WTC11 (cell line): ENCODE data around the gene PGAM5. TPM values are rescaled to one million over a fixed set of nuclear protein-coding genes. Genes with fewer than 3 reads are reported as not detected.
A peak's percentile ranks its signal among the peaks of the same experiment; 100 is the strongest.

Source experiments
- ATAC-seq: fragments of 200-7000 bp; cut with Tn5 transposase; 2 replicates; pipeline ENCODE4 v1.10.0; 2021; ENCODE audit warnings: mild to moderate bottlenecking, moderate library complexity
- CTCF ChIA-PET: fragments of 300-600 bp; sonication (Branson Sonifier 250); formaldehyde crosslinking; loops from one replicate; lab custom pipeline; 2021; ENCODE audit warnings: antibody characterized with exemption; lab: Charles Lee
- POLR2A ChIA-PET: fragments of 350-600 bp; sonication (Branson Sonifier 250); formaldehyde crosslinking; loops from one replicate; lab custom pipeline; 2021; ENCODE audit warnings: antibody characterized with exemption; lab: Charles Lee
- DNase-seq: peaks from one replicate; pipeline ENCODE4 v3.0.0; 2021; ENCODE audit warnings: low spot score
- H3K27ac Mint-ChIP-seq: 2 replicates; pipeline ENCODE4 v1.8.0; 2021; ENCODE audit warnings: mixed read lengths
- H3K27me3 Mint-ChIP-seq: 2 replicates; pipeline ENCODE4 v1.8.0; 2021; ENCODE audit warnings: low read depth, mild to moderate bottlenecking, moderate library complexity, mixed read lengths
- H3K36me3 Mint-ChIP-seq: 2 replicates; pipeline ENCODE4 v1.8.0; 2021; ENCODE audit warnings: mixed read lengths
- H3K4me1 Mint-ChIP-seq: 2 replicates; pipeline ENCODE4 v1.8.0; 2022; ENCODE audit warnings: mixed read lengths
- H3K4me3 Mint-ChIP-seq: 2 replicates; pipeline ENCODE4 v1.8.0; 2021; ENCODE audit warnings: mild to moderate bottlenecking, moderate library complexity, mixed read lengths
- H3K9me3 Mint-ChIP-seq: 2 replicates; pipeline ENCODE4 v1.8.0; 2021; ENCODE audit warnings: mixed read lengths
- ATF2 ChIP-seq: sonication (generic); formaldehyde crosslinking; IDR thresholded peaks from 2 replicates; pipeline ENCODE4 v1.8.1; 2022; ENCODE audit warnings: low read depth, missing genetic modification reagents, borderline replicate concordance
- CBFB ChIP-seq: sonication (generic); formaldehyde crosslinking; IDR thresholded peaks from 2 replicates; pipeline ENCODE4 v1.8.1; 2022; ENCODE audit warnings: mild to moderate bottlenecking, low read depth, missing genetic modification reagents
- E2F1 ChIP-seq: sonication (generic); formaldehyde crosslinking; IDR thresholded peaks from 2 replicates; pipeline ENCODE4 v1.8.0; 2022; ENCODE audit warnings: mild to moderate bottlenecking, missing genetic modification reagents
- E2F5 ChIP-seq: sonication (generic); formaldehyde crosslinking; IDR thresholded peaks from 2 replicates; pipeline ENCODE4 v1.8.1; 2022; ENCODE audit warnings: mild to moderate bottlenecking, moderate library complexity, missing genetic modification reagents
- ELF4 ChIP-seq: sonication (generic); formaldehyde crosslinking; IDR thresholded peaks from 2 replicates; pipeline ENCODE4 v1.8.1; 2022; ENCODE audit warnings: low read depth, mild to moderate bottlenecking, moderate library complexity, missing genetic modification reagents
- EMX1 ChIP-seq: fragments of 250-450 bp; sonication (Bioruptor Pico); IDR thresholded peaks from 2 replicates; pipeline ENCODE4 v1.8.0; 2021; ENCODE audit warnings: mild to moderate bottlenecking
- ESRRA ChIP-seq: sonication (generic); formaldehyde crosslinking; IDR thresholded peaks from 2 replicates; pipeline ENCODE4 v1.8.1; 2022; ENCODE audit warnings: mild to moderate bottlenecking, missing genetic modification reagents, borderline replicate concordance
- ETV6 ChIP-seq: sonication (generic); formaldehyde crosslinking; IDR thresholded peaks from 2 replicates; pipeline ENCODE4 v1.8.1; 2022; ENCODE audit warnings: mild to moderate bottlenecking, missing genetic modification reagents
- JUN ChIP-seq: sonication (generic); formaldehyde crosslinking; IDR thresholded peaks from 2 replicates; pipeline ENCODE4 v1.8.0; 2023; ENCODE audit warnings: mild to moderate bottlenecking, missing genetic modification reagents
- MAX ChIP-seq: sonication (generic); formaldehyde crosslinking; IDR thresholded peaks from 2 replicates; pipeline ENCODE4 v1.8.0; 2022; ENCODE audit warnings: mild to moderate bottlenecking, missing genetic modification reagents
- NFE2L1 ChIP-seq: sonication (generic); formaldehyde crosslinking; IDR thresholded peaks from 2 replicates; pipeline ENCODE4 v1.8.1; 2023; ENCODE audit warnings: missing genetic modification reagents
- NR2C2 ChIP-seq: sonication (generic); formaldehyde crosslinking; IDR thresholded peaks from 2 replicates; pipeline ENCODE4 v1.8.0; 2022; ENCODE audit warnings: mild to moderate bottlenecking, missing genetic modification reagents
- NR3C1 ChIP-seq: sonication (generic); formaldehyde crosslinking; conservative IDR thresholded peaks from 2 replicates; pipeline ENCODE4 v1.8.1; 2023; ENCODE audit warnings: low read depth, mild to moderate bottlenecking, missing genetic modification reagents
- PREB ChIP-seq: sonication (generic); formaldehyde crosslinking; IDR thresholded peaks from 2 replicates; pipeline ENCODE4 v1.8.1; 2022; ENCODE audit warnings: mild to moderate bottlenecking, missing genetic modification reagents, moderate library complexity, borderline replicate concordance
- SOX15 ChIP-seq: fragments of 250-450 bp; sonication (Bioruptor Pico); IDR thresholded peaks from 2 replicates; pipeline ENCODE4 v1.9.0; 2021; ENCODE audit warnings: mild to moderate bottlenecking
- TCF7 ChIP-seq: sonication (generic); formaldehyde crosslinking; IDR thresholded peaks from 2 replicates; pipeline ENCODE4 v1.8.0; 2022; ENCODE audit warnings: mild to moderate bottlenecking, low read depth, missing genetic modification reagents, moderate library complexity
- ZMAT4 ChIP-seq: fragments of 250-450 bp; sonication (Bioruptor Pico); IDR thresholded peaks from 2 replicates; pipeline ENCODE4 v1.9.0; 2021; ENCODE audit warnings: mild to moderate bottlenecking
- total RNA-seq: library from RNA; stranded (reverse); gene quantifications from 3 replicates; pipeline ENCODE4 v1.2.3, GENCODE V29; 2021
- TF ChIP-seq, protein P1 (sequence below): sonication (generic); formaldehyde crosslinking; IDR thresholded peaks from 2 replicates; pipeline ENCODE4 v1.8.0; 2022; ENCODE audit warnings: mild to moderate bottlenecking, missing genetic modification reagents
- TF ChIP-seq, protein P2 (sequence below): sonication (generic); formaldehyde crosslinking; IDR thresholded peaks from 2 replicates; pipeline ENCODE4 v1.8.0; 2023; ENCODE audit warnings: mild to moderate bottlenecking, missing genetic modification reagents
- TF ChIP-seq, protein P3 (sequence below): sonication (generic); formaldehyde crosslinking; conservative IDR thresholded peaks from 2 replicates; pipeline ENCODE4 v1.8.1; 2022; ENCODE audit warnings: mild to moderate bottlenecking, missing genetic modification reagents
- TF ChIP-seq, protein P4 (sequence below): sonication (generic); formaldehyde crosslinking; IDR thresholded peaks from 2 replicates; pipeline ENCODE4 v1.8.1; 2023; ENCODE audit warnings: mild to moderate bottlenecking, missing genetic modification reagents, borderline replicate concordance

Gene PGAM5
- total RNA-seq, 1 experiment from 2014 or later, result 89.7 TPM

DNA sequence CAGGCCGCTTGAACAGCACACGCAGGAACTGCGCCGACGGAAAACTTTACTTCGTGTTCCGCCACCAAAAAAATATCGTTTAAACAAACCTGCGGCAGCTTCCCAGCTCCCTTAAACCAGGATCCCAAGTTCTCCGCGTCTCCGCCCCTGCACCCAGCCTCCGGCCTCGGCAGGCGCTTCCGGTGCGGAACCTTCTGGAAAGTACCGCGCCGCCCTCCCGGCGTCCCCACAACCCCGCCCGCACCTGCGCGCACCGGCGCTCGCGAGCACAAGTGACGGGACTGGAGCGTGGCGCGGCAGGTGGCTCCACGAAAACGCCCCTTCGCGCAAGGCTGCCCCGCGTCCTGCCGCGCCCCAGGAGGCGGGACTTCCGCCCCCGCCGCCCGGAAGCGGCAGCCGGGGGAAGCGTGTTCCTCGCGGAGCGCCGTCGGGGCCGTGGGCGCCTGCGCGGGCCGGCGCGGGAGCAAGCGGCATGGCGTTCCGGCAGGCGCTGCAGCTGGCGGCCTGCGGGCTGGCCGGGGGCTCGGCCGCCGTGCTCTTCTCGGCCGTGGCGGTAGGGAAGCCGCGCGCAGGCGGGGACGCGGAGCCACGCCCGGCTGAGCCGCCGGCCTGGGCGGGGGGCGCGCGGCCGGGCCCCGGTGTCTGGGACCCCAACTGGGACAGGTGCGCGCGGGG is at the start of gene PGAM5 (continued):
- TF ChIP-seq ATF2 (CRISPR knock-in tag) (no peak), ESRRA (peak; percentile 88; the same call in 1 of the 2 replicates), TCF7 (CRISPR knock-in tag) (no peak), MAX (CRISPR knock-in tag) (peak; percentile 77; the same call in 1 of the 2 replicates), CBFB (CRISPR knock-in tag) (no peak), E2F1 (CRISPR knock-in tag) (peak; percentile 75; the same call in 1 of the 2 replicates), NR3C1 (no peak), ELF4 (peak; percentile 34; the same call in 1 of the 2 replicates), EMX1 (no peak)
- TF ChIP-seq, protein P1, sequence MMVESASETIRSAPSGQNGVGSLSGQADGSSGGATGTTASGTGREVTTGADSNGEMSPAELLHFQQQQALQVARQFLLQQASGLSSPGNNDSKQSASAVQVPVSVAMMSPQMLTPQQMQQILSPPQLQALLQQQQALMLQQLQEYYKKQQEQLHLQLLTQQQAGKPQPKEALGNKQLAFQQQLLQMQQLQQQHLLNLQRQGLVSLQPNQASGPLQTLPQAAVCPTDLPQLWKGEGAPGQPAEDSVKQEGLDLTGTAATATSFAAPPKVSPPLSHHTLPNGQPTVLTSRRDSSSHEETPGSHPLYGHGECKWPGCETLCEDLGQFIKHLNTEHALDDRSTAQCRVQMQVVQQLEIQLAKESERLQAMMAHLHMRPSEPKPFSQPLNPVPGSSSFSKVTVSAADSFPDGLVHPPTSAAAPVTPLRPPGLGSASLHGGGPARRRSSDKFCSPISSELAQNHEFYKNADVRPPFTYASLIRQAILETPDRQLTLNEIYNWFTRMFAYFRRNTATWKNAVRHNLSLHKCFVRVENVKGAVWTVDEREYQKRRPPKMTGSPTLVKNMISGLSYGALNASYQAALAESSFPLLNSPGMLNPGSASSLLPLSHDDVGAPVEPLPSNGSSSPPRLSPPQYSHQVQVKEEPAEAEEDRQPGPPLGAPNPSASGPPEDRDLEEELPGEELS, result peak; percentile 84
- TF ChIP-seq, protein P2, sequence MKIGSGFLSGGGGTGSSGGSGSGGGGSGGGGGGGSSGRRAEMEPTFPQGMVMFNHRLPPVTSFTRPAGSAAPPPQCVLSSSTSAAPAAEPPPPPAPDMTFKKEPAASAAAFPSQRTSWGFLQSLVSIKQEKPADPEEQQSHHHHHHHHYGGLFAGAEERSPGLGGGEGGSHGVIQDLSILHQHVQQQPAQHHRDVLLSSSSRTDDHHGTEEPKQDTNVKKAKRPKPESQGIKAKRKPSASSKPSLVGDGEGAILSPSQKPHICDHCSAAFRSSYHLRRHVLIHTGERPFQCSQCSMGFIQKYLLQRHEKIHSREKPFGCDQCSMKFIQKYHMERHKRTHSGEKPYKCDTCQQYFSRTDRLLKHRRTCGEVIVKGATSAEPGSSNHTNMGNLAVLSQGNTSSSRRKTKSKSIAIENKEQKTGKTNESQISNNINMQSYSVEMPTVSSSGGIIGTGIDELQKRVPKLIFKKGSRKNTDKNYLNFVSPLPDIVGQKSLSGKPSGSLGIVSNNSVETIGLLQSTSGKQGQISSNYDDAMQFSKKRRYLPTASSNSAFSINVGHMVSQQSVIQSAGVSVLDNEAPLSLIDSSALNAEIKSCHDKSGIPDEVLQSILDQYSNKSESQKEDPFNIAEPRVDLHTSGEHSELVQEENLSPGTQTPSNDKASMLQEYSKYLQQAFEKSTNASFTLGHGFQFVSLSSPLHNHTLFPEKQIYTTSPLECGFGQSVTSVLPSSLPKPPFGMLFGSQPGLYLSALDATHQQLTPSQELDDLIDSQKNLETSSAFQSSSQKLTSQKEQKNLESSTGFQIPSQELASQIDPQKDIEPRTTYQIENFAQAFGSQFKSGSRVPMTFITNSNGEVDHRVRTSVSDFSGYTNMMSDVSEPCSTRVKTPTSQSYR (CRISPR knock-in tag), result peak; percentile 62; the same call in 1 of the 2 replicates

DNA sequence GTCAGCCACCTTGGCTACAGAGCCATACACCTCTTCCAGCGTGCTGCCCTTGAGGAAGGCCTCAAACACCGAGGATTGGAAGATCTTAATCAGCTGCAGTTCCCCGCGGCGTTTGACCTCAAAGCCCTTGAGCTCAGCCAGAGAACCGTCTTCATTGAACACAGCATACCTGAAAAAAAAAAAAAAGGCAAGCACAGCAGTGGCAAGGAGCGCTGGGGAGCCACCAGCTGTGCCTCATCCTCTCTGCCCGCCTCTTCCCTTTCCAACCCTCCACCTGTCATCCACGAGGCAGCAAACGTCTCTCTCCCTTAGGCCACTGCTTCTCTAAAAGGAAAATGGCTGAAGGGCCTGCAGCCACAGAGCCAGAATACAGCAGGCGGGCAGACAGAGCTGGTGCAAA is 49.6 kb upstream of the PGAM5 start:
- Mint-ChIP-seq H3K36me3 (peaks cover 88% of the 10 kb centered on the region), H3K4me1 (no peaks in the 10 kb centered on the region), H3K27me3 (no peaks in the 10 kb centered on the region), H3K4me3 (no peak overlapping the region), H3K27ac (no peak overlapping the region), H3K9me3 (no peaks in the 10 kb centered on the region)
- CTCF ChIA-PET, result no interaction called here
- ATAC-seq (no peak), DNase-seq (no peak)
- POLR2A ChIA-PET, result no interaction called here
- no peak for TF ChIP-seq SOX15 (CRISPR knock-in tag)
- no peak for TF ChIP-seq NR2C2
- no peak for TF ChIP-seq NFE2L1
- TF ChIP-seq JUN (CRISPR knock-in tag), result no peak
- TF ChIP-seq, protein P3, sequence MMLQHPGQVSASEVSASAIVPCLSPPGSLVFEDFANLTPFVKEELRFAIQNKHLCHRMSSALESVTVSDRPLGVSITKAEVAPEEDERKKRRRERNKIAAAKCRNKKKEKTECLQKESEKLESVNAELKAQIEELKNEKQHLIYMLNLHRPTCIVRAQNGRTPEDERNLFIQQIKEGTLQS (CRISPR knock-in tag), result no peak
- no peak for TF ChIP-seq PREB (CRISPR knock-in tag)
- TF ChIP-seq ETV6 (CRISPR knock-in tag), result no peak
- no peak for TF ChIP-seq ZMAT4 (CRISPR knock-in tag)
- TF ChIP-seq, protein P4, sequence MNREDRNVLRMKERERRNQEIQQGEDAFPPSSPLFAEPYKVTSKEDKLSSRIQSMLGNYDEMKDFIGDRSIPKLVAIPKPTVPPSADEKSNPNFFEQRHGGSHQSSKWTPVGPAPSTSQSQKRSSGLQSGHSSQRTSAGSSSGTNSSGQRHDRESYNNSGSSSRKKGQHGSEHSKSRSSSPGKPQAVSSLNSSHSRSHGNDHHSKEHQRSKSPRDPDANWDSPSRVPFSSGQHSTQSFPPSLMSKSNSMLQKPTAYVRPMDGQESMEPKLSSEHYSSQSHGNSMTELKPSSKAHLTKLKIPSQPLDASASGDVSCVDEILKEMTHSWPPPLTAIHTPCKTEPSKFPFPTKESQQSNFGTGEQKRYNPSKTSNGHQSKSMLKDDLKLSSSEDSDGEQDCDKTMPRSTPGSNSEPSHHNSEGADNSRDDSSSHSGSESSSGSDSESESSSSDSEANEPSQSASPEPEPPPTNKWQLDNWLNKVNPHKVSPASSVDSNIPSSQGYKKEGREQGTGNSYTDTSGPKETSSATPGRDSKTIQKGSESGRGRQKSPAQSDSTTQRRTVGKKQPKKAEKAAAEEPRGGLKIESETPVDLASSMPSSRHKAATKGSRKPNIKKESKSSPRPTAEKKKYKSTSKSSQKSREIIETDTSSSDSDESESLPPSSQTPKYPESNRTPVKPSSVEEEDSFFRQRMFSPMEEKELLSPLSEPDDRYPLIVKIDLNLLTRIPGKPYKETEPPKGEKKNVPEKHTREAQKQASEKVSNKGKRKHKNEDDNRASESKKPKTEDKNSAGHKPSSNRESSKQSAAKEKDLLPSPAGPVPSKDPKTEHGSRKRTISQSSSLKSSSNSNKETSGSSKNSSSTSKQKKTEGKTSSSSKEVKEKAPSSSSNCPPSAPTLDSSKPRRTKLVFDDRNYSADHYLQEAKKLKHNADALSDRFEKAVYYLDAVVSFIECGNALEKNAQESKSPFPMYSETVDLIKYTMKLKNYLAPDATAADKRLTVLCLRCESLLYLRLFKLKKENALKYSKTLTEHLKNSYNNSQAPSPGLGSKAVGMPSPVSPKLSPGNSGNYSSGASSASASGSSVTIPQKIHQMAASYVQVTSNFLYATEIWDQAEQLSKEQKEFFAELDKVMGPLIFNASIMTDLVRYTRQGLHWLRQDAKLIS (CRISPR knock-in tag), result no peak
- no peak for TF ChIP-seq E2F5 (CRISPR knock-in tag)
